NT2/D1 (cell line): ENCODE measurements around the gene ZNF823.

ENCODE experiments used
- SUZ12 ChIP-seq: IDR thresholded peaks from 2 replicates; pipeline ENCODE4 v1.6.1; 2011; ENCODE audit not compliant: insufficient read length, insufficient read depth; ENCODE audit errors: extremely low read depth
- YY1 ChIP-seq: IDR thresholded peaks from 2 replicates; pipeline ENCODE4 v1.6.1; 2011; ENCODE audit not compliant: insufficient read length, insufficient read depth
- ZNF274 ChIP-seq: IDR thresholded peaks from 2 replicates; pipeline ENCODE4 v1.6.1; 2011; ENCODE audit warnings: mild to moderate bottlenecking, low read depth, low read length

- TF ChIP-seq ZNF274 (no peak), YY1 (no peak), SUZ12 (no peak)
Measured at GRCh38 chr19:11704626-11705025, 34.1 kb downstream of the ZNF823 start.
